ENCODE data around the gene TMEM214. TPM values are rescaled to one million over a fixed set of nuclear protein-coding genes. Genes with fewer than 3 reads are reported as not detected.

TMEM214 gene
- total RNA-seq, 1 donor, result 70.4 TPM

- no peak overlapping the region for H3K4me3 ChIP-seq (ENCODE audit: low read depth, low read length)
- DNase-seq (ENCODE audit: low read depth), result no peak
- TF ChIP-seq CTCF (IDR thresholded peaks at IDR 0.05; ENCODE audit: insufficient read depth, low read depth, low read length), result no peak
Observed at GRCh38 chr2:27083410-27084296, 50.9 kb downstream of the TMEM214 start.

- TF ChIP-seq CTCF (IDR thresholded peaks at IDR 0.05; ENCODE audit: insufficient read depth, low read depth, low read length), result no peak
- no peak for DNase-seq (ENCODE audit: low read depth)
- no peak overlapping the region for H3K4me3 ChIP-seq (ENCODE audit: low read depth, low read length)
Observed at GRCh38 chr2:27084297-27085061, 51.7 kb downstream of the TMEM214 start.

- no peak overlapping the region for H3K4me3 ChIP-seq (ENCODE audit: low read depth, low read length)
- no peak for DNase-seq (ENCODE audit: low read depth)
- TF ChIP-seq CTCF (IDR thresholded peaks at IDR 0.05; ENCODE audit: insufficient read depth, low read depth, low read length), result no peak
Observed at GRCh38 chr2:27085062-27085672, 52.4 kb downstream of the TMEM214 start.

- peak; percentile 36 for TF ChIP-seq CTCF (IDR thresholded peaks at IDR 0.05; ENCODE audit: insufficient read depth, low read depth, low read length)
- peak; percentile 57 for DNase-seq (ENCODE audit: low read depth)
- H3K4me3 ChIP-seq (ENCODE audit: low read depth, low read length), result peak overlapping the region; percentile 33
Observed at GRCh38 chr2:27085673-27086089, 52.9 kb downstream of the TMEM214 start.

GRCh38 chr2:27086090-27086723, 53.4 kb downstream of the TMEM214 start:
- H3K4me3 ChIP-seq (ENCODE audit: low read depth, low read length), result peak overlapping the region; percentile 55
- DNase-seq (ENCODE audit: low read depth), result peak; percentile 91
- peak; percentile 65 for TF ChIP-seq CTCF (IDR thresholded peaks at IDR 0.05; ENCODE audit: insufficient read depth, low read depth, low read length)

Data from fibroblast of villous mesenchyme (primary cell).